ENCODE results near the gene KCNJ13. TPM values are rescaled to one million over a fixed set of nuclear protein-coding genes. Genes with fewer than 3 reads are reported as not detected.

Gene KCNJ13
- total and polyA plus RNA-seq, 4 experiments from 2014 or later: 0.55 TPM; not detected in 3

GRCh38 chr2:232772531-232772930 is 3.8 kb downstream of the KCNJ13 start:
- peak overlapping the region in 3 of 8 donors; percentile 8 to 58 (median 23) for H3K4me3 Mint-ChIP-seq
- Histone ChIP-seq H3K4me3 (ENCODE audit: low read length in 2 of 2) (no peak overlapping the region), H3K27ac (ENCODE audit: low read depth, low read length) (no peak overlapping the region), H3K36me3 (ENCODE audit: insufficient read depth, low read length) (no peaks in the 10 kb centered on the region), H3K4me1 (ENCODE audit: insufficient read depth, low read length) (peaks cover 23% of the 10 kb centered on the region), H3K9me3 (ENCODE audit: control insufficient read depth in 1 of 2, low read length in 2 of 2) (no peaks in the 10 kb centered on the region), H3K27me3 (ENCODE audit: insufficient read depth, low read length) (no peaks in the 10 kb centered on the region)
- DNase-seq: no peak
- H3K36me3 Mint-ChIP-seq: peaks cover 26 to 48% of the 10 kb centered on the region in 2 donors
- no peaks in the 10 kb centered on the region for H3K9me3 Mint-ChIP-seq
- ChIA-PET POLR2A (ENCODE audit: partially characterized antibody) (no interaction called here), CTCF (ENCODE audit: partially characterized antibody) (interaction anchor here (0.9 kb wide), 1 partner anchor 9 kb away, joined by 3 read pairs; no protein-coding TSS in a partner anchor)
- H3K27ac Mint-ChIP-seq: peak overlapping the region in 5 of 7 donors; percentile 3 to 63 (median 49)
- peaks cover 22 to 30% (median 24%) of the 10 kb centered on the region in 4 donors for H3K4me1 Mint-ChIP-seq
- H3K27me3 Mint-ChIP-seq: no peaks in the 10 kb centered on the region
- intact Hi-C loops (cut with micrococcal nuclease): no loop called here

- Mint-ChIP-seq H3K36me3 (peaks cover 26 to 52% of the 10 kb centered on the region in 2 donors), H3K27me3 (no peaks in the 10 kb centered on the region), H3K9me3 (no peaks in the 10 kb centered on the region), H3K27ac (peak overlapping the region in 5 of 7 donors; percentile 11 to 70 (median 45)), H3K4me3 (peak overlapping the region in 2 of 8 donors; percentile 29 to 48), H3K4me1 (peaks cover 22 to 30% (median 24%) of the 10 kb centered on the region in 4 donors)
- POLR2A ChIA-PET (ENCODE audit: partially characterized antibody): no interaction called here
- Histone ChIP-seq H3K9me3 (ENCODE audit: control insufficient read depth in 1 of 2, low read length in 2 of 2) (no peaks in the 10 kb centered on the region), H3K36me3 (ENCODE audit: insufficient read depth, low read length) (no peaks in the 10 kb centered on the region), H3K4me1 (ENCODE audit: insufficient read depth, low read length) (peaks cover 23% of the 10 kb centered on the region), H3K4me3 (ENCODE audit: low read length in 2 of 2) (no peak overlapping the region), H3K27me3 (ENCODE audit: insufficient read depth, low read length) (no peaks in the 10 kb centered on the region), H3K27ac (ENCODE audit: low read depth, low read length) (no peak overlapping the region)
- intact Hi-C loops (cut with micrococcal nuclease): no loop called here
- CTCF ChIA-PET (ENCODE audit: partially characterized antibody): interaction anchor here (0.7 to 0.9 kb wide), 2 partner anchors 9 to 10 kb away, joined by 3 read pairs; no protein-coding TSS in a partner anchor
- no peak for DNase-seq
Observed at GRCh38 chr2:232771870-232772269, 4.5 kb downstream of the KCNJ13 start.

- H3K36me3 Mint-ChIP-seq: peaks cover 30 to 55% of the 10 kb centered on the region in 2 donors
- no peaks in the 10 kb centered on the region for H3K9me3 Mint-ChIP-seq
- H3K27me3 Mint-ChIP-seq: no peaks in the 10 kb centered on the region
- no peak overlapping the region for H3K4me3 Mint-ChIP-seq
- ChIA-PET POLR2A (ENCODE audit: partially characterized antibody) (no interaction called here), CTCF (ENCODE audit: partially characterized antibody) (interaction anchor here (0.6 to 1.4 kb wide), 2 partner anchors 12 to 13 kb away, joined by 3 read pairs; no protein-coding TSS in a partner anchor)
- intact Hi-C loops (cut with micrococcal nuclease): no loop called here
- no peak for DNase-seq
- peaks cover 22 to 30% (median 25%) of the 10 kb centered on the region in 4 donors for H3K4me1 Mint-ChIP-seq
- no peak overlapping the region for H3K27ac ChIP-seq (ENCODE audit: low read depth, low read length)
- H3K4me1 ChIP-seq (ENCODE audit: insufficient read depth, low read length): peaks cover 23% of the 10 kb centered on the region
- no peaks in the 10 kb centered on the region for H3K27me3 ChIP-seq (ENCODE audit: insufficient read depth, low read length)
- peaks cover 7% of the 10 kb centered on the region for H3K36me3 ChIP-seq (ENCODE audit: insufficient read depth, low read length)
- no peak overlapping the region for H3K4me3 ChIP-seq (ENCODE audit: low read length in 2 of 2)
- no peaks in the 10 kb centered on the region for H3K9me3 ChIP-seq (ENCODE audit: control insufficient read depth in 1 of 2, low read length in 2 of 2)
- peak overlapping the region in 2 of 7 donors; percentile 25 to 30 for H3K27ac Mint-ChIP-seq
Observed at GRCh38 chr2:232770207-232770606, 6.2 kb downstream of the KCNJ13 start.

- Mint-ChIP-seq H3K36me3 (peaks cover 44 to 66% of the 10 kb centered on the region in 2 donors), H3K4me3 (no peak overlapping the region), H3K27me3 (no peaks in the 10 kb centered on the region), H3K9me3 (no peaks in the 10 kb centered on the region), H3K27ac (no peak overlapping the region), H3K4me1 (peaks cover 21 to 29% (median 24%) of the 10 kb centered on the region in 4 donors)
- Histone ChIP-seq H3K9me3 (ENCODE audit: control insufficient read depth in 1 of 2, low read length in 2 of 2) (no peaks in the 10 kb centered on the region), H3K27ac (ENCODE audit: low read depth, low read length) (no peak overlapping the region), H3K4me3 (ENCODE audit: low read length in 2 of 2) (no peak overlapping the region), H3K36me3 (ENCODE audit: insufficient read depth, low read length) (peaks cover 21% of the 10 kb centered on the region), H3K4me1 (ENCODE audit: insufficient read depth, low read length) (peaks cover 19% of the 10 kb centered on the region), H3K27me3 (ENCODE audit: insufficient read depth, low read length) (no peaks in the 10 kb centered on the region)
- DNase-seq: no peak
- ChIA-PET CTCF (ENCODE audit: partially characterized antibody) (interaction anchor here (0.5 to 0.8 kb wide), 2 partner anchors 9 to 306 kb away, joined by 3 read pairs; partner anchors contain the start of gene KCNJ13), POLR2A (ENCODE audit: partially characterized antibody) (no interaction called here)
- intact Hi-C loops (cut with micrococcal nuclease): loop anchor here (10.0 kb wide), 1 partner anchor 297 kb away; the partner anchor contains the start of gene INPP5D
Observed at GRCh38 chr2:232767866-232768265, 8.5 kb downstream of the KCNJ13 start.

- Histone ChIP-seq H3K4me3 (ENCODE audit: low read length in 2 of 2) (no peak overlapping the region), H3K36me3 (ENCODE audit: insufficient read depth, low read length) (peaks cover 23% of the 10 kb centered on the region), H3K4me1 (ENCODE audit: insufficient read depth, low read length) (peaks cover 16% of the 10 kb centered on the region), H3K27ac (ENCODE audit: low read depth, low read length) (no peak overlapping the region), H3K9me3 (ENCODE audit: control insufficient read depth in 1 of 2, low read length in 2 of 2) (no peaks in the 10 kb centered on the region), H3K27me3 (ENCODE audit: insufficient read depth, low read length) (no peaks in the 10 kb centered on the region)
- ChIA-PET CTCF (ENCODE audit: partially characterized antibody) (interaction anchor here (0.8 to 1.6 kb wide), 5 partner anchors 10 to 489 kb away, joined by 3 to 4 read pairs (median 3); no protein-coding TSS in a partner anchor), POLR2A (ENCODE audit: partially characterized antibody) (no interaction called here)
- DNase-seq: peak; percentile 33 to 50 (median 45)
- H3K27ac Mint-ChIP-seq: no peak overlapping the region
- peaks cover 35 to 52% of the 10 kb centered on the region in 2 donors for H3K36me3 Mint-ChIP-seq
- intact Hi-C loops (cut with micrococcal nuclease): loop anchor here (1.0 to 10.0 kb wide), 2 partner anchors 303 to 490 kb away; partner anchors contain the start of genes ATG16L1 and INPP5D
- no peaks in the 10 kb centered on the region for H3K27me3 Mint-ChIP-seq
- no peaks in the 10 kb centered on the region for H3K9me3 Mint-ChIP-seq
- H3K4me1 Mint-ChIP-seq: peaks cover 14 to 28% (median 21%) of the 10 kb centered on the region in 4 donors
- no peak overlapping the region for H3K4me3 Mint-ChIP-seq
Observed at GRCh38 chr2:232761301-232761907, 15.0 kb downstream of the KCNJ13 start.

- peak overlapping the region in 4 of 8 donors; percentile 6 to 37 (median 16) for H3K4me3 Mint-ChIP-seq
- POLR2A ChIA-PET (ENCODE audit: partially characterized antibody): no interaction called here
Observed at GRCh38 chr2:232757905-232758304, 18.5 kb downstream of the KCNJ13 start.

GRCh38 chr2:232750135-232750671 is 26.2 kb downstream of the KCNJ13 start:
- H3K36me3 ChIP-seq (ENCODE audit: insufficient read depth, low read length): peaks cover 25% of the 10 kb centered on the region
- no peak for DNase-seq
- no peaks in the 10 kb centered on the region for H3K27me3 ChIP-seq (ENCODE audit: insufficient read depth, low read length)
- Mint-ChIP-seq H3K36me3 (peaks cover 32 to 49% of the 10 kb centered on the region in 2 donors), H3K9me3 (no peaks in the 10 kb centered on the region), H3K4me1 (peaks cover 0 to 4% (median 0%) of the 10 kb centered on the region in 4 donors), H3K27ac (peak overlapping the region in 2 of 7 donors; percentile 54 to 60), H3K4me3 (no peak overlapping the region), H3K27me3 (no peaks in the 10 kb centered on the region)
- ChIA-PET CTCF (ENCODE audit: partially characterized antibody) (no interaction called here), POLR2A (ENCODE audit: partially characterized antibody) (no interaction called here)
- H3K4me3 ChIP-seq (ENCODE audit: low read length in 2 of 2): no peak overlapping the region
- no peaks in the 10 kb centered on the region for H3K9me3 ChIP-seq (ENCODE audit: control insufficient read depth in 1 of 2, low read length in 2 of 2)
- H3K27ac ChIP-seq (ENCODE audit: low read depth, low read length): no peak overlapping the region
- intact Hi-C loops (cut with micrococcal nuclease): no loop called here
- no peaks in the 10 kb centered on the region for H3K4me1 ChIP-seq (ENCODE audit: insufficient read depth, low read length)

More at GRCh38 chr2:232757905-232758304, 18.5 kb downstream of the KCNJ13 start:
- Mint-ChIP-seq H3K36me3 (peaks cover 28 to 44% of the 10 kb centered on the region in 2 donors), H3K4me1 (peaks cover 18 to 31% (median 30%) of the 10 kb centered on the region in 4 donors), H3K27ac (peak overlapping the region in 4 of 7 donors; percentile 32 to 83 (median 60)), H3K9me3 (no peaks in the 10 kb centered on the region), H3K27me3 (no peaks in the 10 kb centered on the region)
- peaks cover 16% of the 10 kb centered on the region for H3K4me1 ChIP-seq (ENCODE audit: insufficient read depth, low read length)
- H3K27ac ChIP-seq (ENCODE audit: low read depth, low read length): no peak overlapping the region
- H3K4me3 ChIP-seq (ENCODE audit: low read length in 2 of 2): no peak overlapping the region
- no peaks in the 10 kb centered on the region for H3K27me3 ChIP-seq (ENCODE audit: insufficient read depth, low read length)
- intact Hi-C loops (cut with micrococcal nuclease): no loop called here
- H3K36me3 ChIP-seq (ENCODE audit: insufficient read depth, low read length): peaks cover 5% of the 10 kb centered on the region
- peak in 2 of 5 donors; percentile 14 for DNase-seq
- CTCF ChIA-PET (ENCODE audit: partially characterized antibody): interaction anchor here (0.6 to 1.2 kb wide), 2 partner anchors 12 to 563 kb away, joined by 3 read pairs; no protein-coding TSS in a partner anchor
- H3K9me3 ChIP-seq (ENCODE audit: control insufficient read depth in 1 of 2, low read length in 2 of 2): no peaks in the 10 kb centered on the region

Data from CD4-positive, alpha-beta memory T cell (primary cell).